ENCODE results near the gene PTPRN2. TPM values are rescaled to one million over a fixed set of nuclear protein-coding genes. Genes with fewer than 3 reads are reported as not detected.

PTPRN2 gene
- total and polyA plus RNA-seq, 2 of the 8 experiments (the other 6 are each of a cell fraction or from before 2014, with no cell fraction given): 2.6 to 4.5 TPM

GRCh38 chr7:158535079-158535478 lies 52.5 kb downstream of the PTPRN2 start:
- DNase-seq (ENCODE audit: low read depth in 1 of 2, low spot score in 2 of 2) (no peak), FAIRE-seq (no peak)
- no peaks in the 10 kb centered on the region for H3K23me2 ChIP-seq (ENCODE audit: low read depth, low read length)
- no peak overlapping the region for H3K14ac ChIP-seq (ENCODE audit: insufficient read length)
- no peak overlapping the region for H2BK120ac ChIP-seq (replicated peaks; ENCODE audit: low read depth, low read length)
- H4K5ac ChIP-seq (ENCODE audit: insufficient read length, low read depth, low read length): no peak overlapping the region
- H3K18ac ChIP-seq (ENCODE audit: extremely low read depth, low read length): no peak overlapping the region
- no peaks in the 10 kb centered on the region for H3K36me3 ChIP-seq (ENCODE audit: control insufficient read depth in 2 of 4, insufficient read depth in 4 of 4, low read length in 3 of 4)
- H4K20me1 ChIP-seq (replicated peaks in 1 of 2; ENCODE audit: control insufficient read depth in 1 of 2, insufficient read depth in 2 of 2, low read length in 2 of 2): no peaks in the 10 kb centered on the region
- no peak overlapping the region for H2BK20ac ChIP-seq (ENCODE audit: low read length)
- no peak overlapping the region for H3K56ac ChIP-seq (replicated peaks; ENCODE audit: insufficient read length, low read depth, low read length)
- CTCF ChIA-PET (ENCODE audit: partially characterized antibody): interaction anchor here (0.9 kb wide), 1 partner anchor 148 kb away, joined by 3 read pairs; no protein-coding TSS in a partner anchor
- POLR2A ChIA-PET (ENCODE audit: partially characterized antibody): no interaction called here
- no peak overlapping the region for H4K8ac ChIP-seq (ENCODE audit: extremely low read depth, insufficient read depth, low read length)
- H2AFZ ChIP-seq (ENCODE audit: low read length): no peak overlapping the region
- 82% methylated on average over 4 of the region's 4 CpGs; no CpG with 5 or more reads in 1 of the 2 experiments for WGBS, 2 experiments (ENCODE audit: extremely low coverage in 1 of 2, insufficient coverage in 1 of 2, insufficient read length in 1 of 2, insufficient replicate concordance in 2 of 2, low coverage in 1 of 2, low lambda C conversion rate in 2 of 2, missing lambda C conversion rate in 1 of 2)
- no peaks in the 10 kb centered on the region for H3K79me1 ChIP-seq (ENCODE audit: low read depth, low read length)
- no peak overlapping the region for H3K23ac ChIP-seq (ENCODE audit: insufficient read length)
- no peak for TF ChIP-seq MAX (IDR thresholded peaks at IDR 0.05)
- no peak for TF ChIP-seq TEAD4 (IDR thresholded peaks at IDR 0.05; ENCODE audit: low read depth, low read length)
- TF ChIP-seq TBP (IDR thresholded peaks at IDR 0.05; ENCODE audit: low read depth, low read length): no peak
- TF ChIP-seq JUND (IDR thresholded peaks at IDR 0.05; ENCODE audit: low read length): no peak
- TF ChIP-seq BACH1 (IDR thresholded peaks at IDR 0.05; ENCODE audit: low read length): no peak
- no peak for TF ChIP-seq POU5F1 (IDR thresholded peaks at IDR 0.05; ENCODE audit: low read depth, low read length)
- H3K4me2 ChIP-seq (ENCODE audit: insufficient read depth in 1 of 2, low read depth in 2 of 2, low read length in 2 of 2): no peak overlapping the region
- no peak overlapping the region for H2BK15ac ChIP-seq (ENCODE audit: low read length)
- no peak overlapping the region for H4K91ac ChIP-seq (replicated peaks; ENCODE audit: insufficient read length, low read length)
- H3K79me2 ChIP-seq (ENCODE audit: control insufficient read depth in 1 of 2, insufficient read depth in 2 of 2, low read length in 2 of 2): no peaks in the 10 kb centered on the region
- H3K9me3 ChIP-seq (ENCODE audit: insufficient read depth in 2 of 2, low read depth in 1 of 2, low read length in 1 of 2): peaks cover 0 to 4% of the 10 kb centered on the region in 2 experiments; a peak in 1 of 4 replicates
- no peak overlapping the region for H2BK12ac ChIP-seq (ENCODE audit: low read depth, low read length)
- H3K4ac ChIP-seq (replicated peaks; ENCODE audit: insufficient read length, low read depth, low read length): no peak overlapping the region
- H2AK5ac ChIP-seq (ENCODE audit: low read depth, low read length): no peak overlapping the region
- H3K27ac ChIP-seq (ENCODE audit: low read depth, low read length): no peak overlapping the region
- no peaks in the 10 kb centered on the region for H3K27me3 ChIP-seq (replicated peaks in 1 of 4; ENCODE audit: control insufficient read depth in 3 of 4, extremely low read depth in 1 of 4, insufficient read depth in 3 of 4, low read length in 3 of 4)
- peaks cover 0 to 4% (median 0%) of the 10 kb centered on the region in 4 experiments; a peak in 1 of 7 replicates for H3K4me1 ChIP-seq (replicated peaks in 1 of 4; ENCODE audit: control insufficient read depth in 3 of 4, insufficient read depth in 4 of 4, low read length in 3 of 4)
- no peak overlapping the region for H2BK5ac ChIP-seq (ENCODE audit: low read depth, low read length)
- no peak overlapping the region for H3K9ac ChIP-seq (replicated peaks in 1 of 4; ENCODE audit: extremely low read depth in 1 of 4, low read depth in 3 of 4, low read length in 3 of 4)
- no peak overlapping the region for H3K4me3 ChIP-seq (ENCODE audit: extremely low read depth in 1 of 4, insufficient read depth in 2 of 4, low read depth in 3 of 4, low read length in 4 of 4)

Data from H1 (cell line).